HepG2 (cell line): Measurements from ENCODE around the gene RASGRF1. TPM values are rescaled to one million over a fixed set of nuclear protein-coding genes. Genes with fewer than 3 reads are reported as not detected.

ENCODE experiments used
- ATM ChIP-seq: fragments of 450-650 bp; IDR thresholded peaks from 2 replicates; pipeline ENCODE4 v1.7.1; 2017; ENCODE audit warnings: mild to moderate bottlenecking, borderline replicate concordance
- HOXA7 ChIP-seq: sonication (generic); formaldehyde crosslinking; IDR thresholded peaks from 2 replicates; pipeline ENCODE4 v1.8.1; 2022; ENCODE audit warnings: mild to moderate bottlenecking, missing genetic modification reagents, moderate library complexity
- HOXD1 ChIP-seq: sonication (generic); formaldehyde crosslinking; IDR thresholded peaks from 2 replicates; pipeline ENCODE4 v1.5.0; 2020; ENCODE audit warnings: missing genetic modification reagents
- IRX3 ChIP-seq: sonication (generic); formaldehyde crosslinking; IDR thresholded peaks from 2 replicates; pipeline ENCODE4 v1.8.1; 2023; ENCODE audit warnings: mild to moderate bottlenecking, low read depth, missing genetic modification reagents, borderline replicate concordance
- KLF11 ChIP-seq: IDR thresholded peaks from 2 replicates; pipeline ENCODE4 v1.6.1; 2016; ENCODE audit warnings: missing compliant biosample characterization
- NCOA5 ChIP-seq: sonication (generic); formaldehyde crosslinking; IDR thresholded peaks from 2 replicates; pipeline ENCODE4 v1.4.0; 2020; ENCODE audit warnings: missing genetic modification reagents
- NR2F1 ChIP-seq, 2 experiments: fragments of 450-650 bp in 1 of 2; formaldehyde crosslinking in 1 of 2; IDR thresholded peaks; 2 replicates each; pipeline versions ENCODE4 v1.5.0 to v1.6.1; 2016 to 2020; ENCODE audit warnings: mild to moderate bottlenecking in 1 of 2, missing compliant biosample characterization in 1 of 2, missing genetic modification reagents in 1 of 2, moderate library complexity in 1 of 2
- POLR2AphosphoS5 ChIP-seq: IDR thresholded peaks from 2 replicates; pipeline ENCODE4 v1.6.1; 2012; ENCODE audit warnings: low read depth, low read length
- SP1 ChIP-seq, 2 experiments: fragments of 450-650 bp in 1 of 2; sonication (generic) in 1 of 2; formaldehyde crosslinking in 1 of 2; IDR thresholded peaks; 2 replicates each; pipeline versions ENCODE4 v1.4.0 to v1.6.1; 2016 to 2020; ENCODE audit warnings: missing genetic modification reagents in 1 of 2
- SUZ12 ChIP-seq: fragments of 150-350 bp; IDR thresholded peaks from 2 replicates; pipeline ENCODE4 v1.6.1; 2014; ENCODE audit warnings: low read depth, low read length
- TSC22D2 ChIP-seq: sonication (generic); formaldehyde crosslinking; IDR thresholded peaks from 2 replicates; pipeline ENCODE4 v1.5.1; 2020; ENCODE audit warnings: missing genetic modification reagents, mild to moderate bottlenecking, borderline replicate concordance
- ZMYM3 ChIP-seq: sonication (generic); formaldehyde crosslinking; IDR thresholded peaks from 2 replicates; pipeline ENCODE4 v1.5.1; 2020; ENCODE audit warnings: mild to moderate bottlenecking, missing genetic modification reagents
- ZNF589 ChIP-seq: sonication (generic); formaldehyde crosslinking; conservative IDR thresholded peaks from 2 replicates; pipeline ENCODE4 v1.8.0; 2022; ENCODE audit warnings: mild to moderate bottlenecking, moderate library complexity, missing genetic modification reagents
- ZNF678 ChIP-seq: sonication (generic); formaldehyde crosslinking; IDR thresholded peaks from 2 replicates; pipeline ENCODE4 v1.4.0; 2020; ENCODE audit warnings: mild to moderate bottlenecking, missing genetic modification reagents
- ZSCAN20 ChIP-seq: sonication (generic); formaldehyde crosslinking; IDR thresholded peaks from 2 replicates; pipeline ENCODE4 v1.4.0; 2020; ENCODE audit warnings: missing genetic modification reagents, mild to moderate bottlenecking, borderline replicate concordance
- polyA plus RNA-seq, 8 experiments: library from polyadenylated mRNA; depleted of rRNA in 3 of 8; stranded (reverse) in 7 of 8; unstranded in 1 of 8; fragments of >200 nt; fragmentation: Illumina TruSeq in 4 of 8; extraction: Trizol in 4 of 8; gene quantifications; 2 replicates each; pipeline versions ENCODE4 v1.2.1 to v1.2.3, GENCODE V29; 2011 to 2016; ENCODE audit warnings: low read depth in 4 of 8, missing spikeins in 1 of 8, mixed read lengths in 1 of 8; ENCODE audit not compliant: insufficient read depth in 1 of 8
- total RNA-seq, 5 experiments: library from RNA; depleted of rRNA; stranded (reverse); fragments of >200 nt; fragmentation: Illumina TruSeq; extraction: Trizol; gene quantifications; 2 replicates each; pipeline ENCODE4 v1.2.3, GENCODE V29; 2016; ENCODE audit warnings: low read depth in 1 of 5
- TF ChIP-seq, protein P1 (sequence below): fragments of 450-650 bp; IDR thresholded peaks from 2 replicates; pipeline ENCODE4 v1.6.1; 2017
- TF ChIP-seq, protein P2 (sequence below): IDR thresholded peaks from 2 replicates; pipeline ENCODE4 v1.6.1; 2018; ENCODE audit warnings: missing genetic modification reagents
- TF ChIP-seq, protein P3 (sequence below): sonication (generic); formaldehyde crosslinking; IDR thresholded peaks from 2 replicates; pipeline ENCODE4 v1.4.0; 2020; ENCODE audit warnings: missing genetic modification reagents
- TF ChIP-seq, protein P4 (sequence below), 2 experiments: sonication (generic) in 1 of 2; formaldehyde crosslinking in 1 of 2; IDR thresholded peaks; 2 replicates each; pipeline versions ENCODE4 v1.4.0 to v1.6.1; 2018 to 2020; ENCODE audit warnings: missing genetic modification reagents in 2 of 2, borderline replicate concordance in 1 of 2, low read depth in 1 of 2, mild to moderate bottlenecking in 1 of 2, missing biosample characterization in 1 of 2
- TF ChIP-seq, protein P5 (sequence below): fragments of 450-650 bp; IDR thresholded peaks from 2 replicates; pipeline ENCODE4 v1.6.1; 2017; ENCODE audit warnings: mild to moderate bottlenecking
- TF ChIP-seq, protein P6 (sequence below): sonication (generic); formaldehyde crosslinking; IDR thresholded peaks from 2 replicates; pipeline ENCODE4 v1.5.0; 2020; ENCODE audit warnings: missing genetic modification reagents

The RASGRF1 gene
- total and polyA plus RNA-seq, 2 of the 13 experiments (the other 11 are each of a cell fraction or from before 2014, with no cell fraction given) = 0.55 to 3.0 TPM

DNA sequence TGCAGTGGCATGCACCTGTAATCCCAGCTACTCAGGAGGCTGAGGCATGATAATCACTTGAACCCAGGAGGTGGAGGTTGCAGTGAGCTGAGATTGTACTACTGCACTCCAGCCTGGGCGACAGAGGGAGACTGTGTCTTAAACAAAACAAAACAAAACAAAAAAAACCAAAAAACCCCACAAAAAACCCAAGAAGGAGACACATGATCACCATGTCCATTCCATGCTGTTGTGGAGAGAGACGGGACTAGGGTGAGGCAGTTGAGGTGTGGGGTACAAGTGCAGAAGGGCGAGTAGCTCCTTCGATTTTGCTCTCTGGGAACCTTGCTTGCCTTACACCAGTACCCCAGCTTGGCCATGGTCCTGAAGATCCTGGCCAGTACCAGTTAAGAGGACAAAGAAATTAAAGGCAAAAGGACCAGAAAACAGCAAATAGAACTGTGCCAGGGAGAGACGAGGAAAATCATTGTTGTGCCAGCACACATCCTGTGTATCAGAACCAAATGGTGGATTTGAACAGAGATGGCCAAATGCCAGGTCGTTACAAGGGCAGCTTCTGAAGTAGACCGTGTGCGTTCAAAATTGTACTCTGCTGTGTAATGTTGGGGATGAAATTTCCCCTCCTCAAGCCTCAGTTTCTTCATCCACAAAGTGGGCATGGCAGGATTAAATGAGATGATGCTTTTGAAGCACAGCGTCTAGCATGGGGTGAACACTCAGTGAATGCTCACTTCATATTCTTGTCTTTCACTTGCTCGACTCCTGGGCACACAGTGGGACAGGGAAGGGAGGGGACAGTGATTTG lies 102.8 kb downstream of the RASGRF1 start (continued):
- TF ChIP-seq, protein P1, sequence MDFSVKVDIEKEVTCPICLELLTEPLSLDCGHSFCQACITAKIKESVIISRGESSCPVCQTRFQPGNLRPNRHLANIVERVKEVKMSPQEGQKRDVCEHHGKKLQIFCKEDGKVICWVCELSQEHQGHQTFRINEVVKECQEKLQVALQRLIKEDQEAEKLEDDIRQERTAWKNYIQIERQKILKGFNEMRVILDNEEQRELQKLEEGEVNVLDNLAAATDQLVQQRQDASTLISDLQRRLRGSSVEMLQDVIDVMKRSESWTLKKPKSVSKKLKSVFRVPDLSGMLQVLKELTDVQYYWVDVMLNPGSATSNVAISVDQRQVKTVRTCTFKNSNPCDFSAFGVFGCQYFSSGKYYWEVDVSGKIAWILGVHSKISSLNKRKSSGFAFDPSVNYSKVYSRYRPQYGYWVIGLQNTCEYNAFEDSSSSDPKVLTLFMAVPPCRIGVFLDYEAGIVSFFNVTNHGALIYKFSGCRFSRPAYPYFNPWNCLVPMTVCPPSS = no peak
- peak; percentile 96 for TF ChIP-seq ZMYM3 (CRISPR knock-in tag)
- no peak for TF ChIP-seq SP1 (IDR thresholded peaks at IDR 0.05)
- no peak for TF ChIP-seq SP1 (CRISPR knock-in tag; IDR thresholded peaks at IDR 0.05)
- TF ChIP-seq HOXD1 (CRISPR knock-in tag) = no peak
- TF ChIP-seq, protein P2, sequence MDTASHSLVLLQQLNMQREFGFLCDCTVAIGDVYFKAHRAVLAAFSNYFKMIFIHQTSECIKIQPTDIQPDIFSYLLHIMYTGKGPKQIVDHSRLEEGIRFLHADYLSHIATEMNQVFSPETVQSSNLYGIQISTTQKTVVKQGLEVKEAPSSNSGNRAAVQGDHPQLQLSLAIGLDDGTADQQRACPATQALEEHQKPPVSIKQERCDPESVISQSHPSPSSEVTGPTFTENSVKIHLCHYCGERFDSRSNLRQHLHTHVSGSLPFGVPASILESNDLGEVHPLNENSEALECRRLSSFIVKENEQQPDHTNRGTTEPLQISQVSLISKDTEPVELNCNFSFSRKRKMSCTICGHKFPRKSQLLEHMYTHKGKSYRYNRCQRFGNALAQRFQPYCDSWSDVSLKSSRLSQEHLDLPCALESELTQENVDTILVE (CRISPR knock-in tag) = no peak; the same call in 1 of the 2 replicates
- TF ChIP-seq SUZ12 = no peak
- TF ChIP-seq, protein P3, sequence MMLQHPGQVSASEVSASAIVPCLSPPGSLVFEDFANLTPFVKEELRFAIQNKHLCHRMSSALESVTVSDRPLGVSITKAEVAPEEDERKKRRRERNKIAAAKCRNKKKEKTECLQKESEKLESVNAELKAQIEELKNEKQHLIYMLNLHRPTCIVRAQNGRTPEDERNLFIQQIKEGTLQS = no peak
- TF ChIP-seq, protein P4, sequence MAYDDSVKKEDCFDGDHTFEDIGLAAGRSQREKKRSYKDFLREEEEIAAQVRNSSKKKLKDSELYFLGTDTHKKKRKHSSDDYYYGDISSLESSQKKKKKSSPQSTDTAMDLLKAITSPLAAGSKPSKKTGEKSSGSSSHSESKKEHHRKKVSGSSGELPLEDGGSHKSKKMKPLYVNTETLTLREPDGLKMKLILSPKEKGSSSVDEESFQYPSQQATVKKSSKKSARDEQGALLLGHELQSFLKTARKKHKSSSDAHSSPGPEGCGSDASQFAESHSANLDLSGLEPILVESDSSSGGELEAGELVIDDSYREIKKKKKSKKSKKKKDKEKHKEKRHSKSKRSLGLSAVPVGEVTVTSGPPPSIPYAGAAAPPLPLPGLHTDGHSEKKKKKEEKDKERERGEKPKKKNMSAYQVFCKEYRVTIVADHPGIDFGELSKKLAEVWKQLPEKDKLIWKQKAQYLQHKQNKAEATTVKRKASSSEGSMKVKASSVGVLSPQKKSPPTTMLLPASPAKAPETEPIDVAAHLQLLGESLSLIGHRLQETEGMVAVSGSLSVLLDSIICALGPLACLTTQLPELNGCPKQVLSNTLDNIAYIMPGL (CRISPR knock-in tag; IDR thresholded peaks at IDR 0.05; ENCODE audit: borderline replicate concordance in 1 of 2, low read depth in 1 of 2) = no peak
- TF ChIP-seq, protein P5, sequence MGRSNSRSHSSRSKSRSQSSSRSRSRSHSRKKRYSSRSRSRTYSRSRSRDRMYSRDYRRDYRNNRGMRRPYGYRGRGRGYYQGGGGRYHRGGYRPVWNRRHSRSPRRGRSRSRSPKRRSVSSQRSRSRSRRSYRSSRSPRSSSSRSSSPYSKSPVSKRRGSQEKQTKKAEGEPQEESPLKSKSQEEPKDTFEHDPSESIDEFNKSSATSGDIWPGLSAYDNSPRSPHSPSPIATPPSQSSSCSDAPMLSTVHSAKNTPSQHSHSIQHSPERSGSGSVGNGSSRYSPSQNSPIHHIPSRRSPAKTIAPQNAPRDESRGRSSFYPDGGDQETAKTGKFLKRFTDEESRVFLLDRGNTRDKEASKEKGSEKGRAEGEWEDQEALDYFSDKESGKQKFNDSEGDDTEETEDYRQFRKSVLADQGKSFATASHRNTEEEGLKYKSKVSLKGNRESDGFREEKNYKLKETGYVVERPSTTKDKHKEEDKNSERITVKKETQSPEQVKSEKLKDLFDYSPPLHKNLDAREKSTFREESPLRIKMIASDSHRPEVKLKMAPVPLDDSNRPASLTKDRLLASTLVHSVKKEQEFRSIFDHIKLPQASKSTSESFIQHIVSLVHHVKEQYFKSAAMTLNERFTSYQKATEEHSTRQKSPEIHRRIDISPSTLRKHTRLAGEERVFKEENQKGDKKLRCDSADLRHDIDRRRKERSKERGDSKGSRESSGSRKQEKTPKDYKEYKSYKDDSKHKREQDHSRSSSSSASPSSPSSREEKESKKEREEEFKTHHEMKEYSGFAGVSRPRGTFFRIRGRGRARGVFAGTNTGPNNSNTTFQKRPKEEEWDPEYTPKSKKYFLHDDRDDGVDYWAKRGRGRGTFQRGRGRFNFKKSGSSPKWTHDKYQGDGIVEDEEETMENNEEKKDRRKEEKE = no peak
- no peak for TF ChIP-seq NR2F1 (CRISPR knock-in tag; IDR thresholded peaks at IDR 0.05)
- TF ChIP-seq ZSCAN20 (CRISPR knock-in tag) = no peak
- no peak; the same call in 1 of the 2 replicates for TF ChIP-seq POLR2AphosphoS5
- no peak for TF ChIP-seq ZNF678
- no peak for TF ChIP-seq ATM
- no peak for TF ChIP-seq IRX3 (CRISPR knock-in tag)
- no peak for TF ChIP-seq HOXA7 (CRISPR knock-in tag)
- no peak for TF ChIP-seq NCOA5 (CRISPR knock-in tag)
- TF ChIP-seq, protein P6, sequence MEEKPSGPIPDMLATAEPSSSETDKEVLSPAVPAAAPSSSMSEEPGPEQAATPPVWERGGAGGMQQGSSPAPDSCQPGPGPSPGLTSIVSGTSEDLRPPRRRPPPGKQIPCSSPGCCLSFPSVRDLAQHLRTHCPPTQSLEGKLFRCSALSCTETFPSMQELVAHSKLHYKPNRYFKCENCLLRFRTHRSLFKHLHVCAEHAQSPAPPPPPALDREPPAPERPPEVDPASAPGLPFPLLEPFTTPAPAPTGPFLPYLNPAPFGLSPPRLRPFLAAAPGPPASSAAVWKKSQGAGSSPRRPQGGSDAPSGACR (CRISPR knock-in tag) = no peak
- no peak for TF ChIP-seq TSC22D2
- no peak for TF ChIP-seq KLF11 (CRISPR knock-in tag)
- no peak for TF ChIP-seq ZNF589 (CRISPR knock-in tag)
